Mesenchymal stem cell (in vitro differentiated cells and primary cell): ENCODE data around the gene NOL4.

Experiments
- DNase-seq: peaks from one replicate; pipeline ENCODE4 v3.0.0-alpha.2; 2013
- H2AFZ ChIP-seq: one replicate; pipeline ENCODE4 v1.6.1; 2013; ENCODE audit warnings: low read depth, mild to moderate bottlenecking, control low read depth, inconsistent platforms, low read length, moderate library complexity
- H2AK5ac ChIP-seq: 2 replicates; pipeline ENCODE4 v1.6.1; 2013; ENCODE audit warnings: low read length, moderate library complexity, mild to moderate bottlenecking, inconsistent platforms; ENCODE audit not compliant: severe bottlenecking
- H2BK120ac ChIP-seq: one replicate; pipeline ENCODE4 v1.6.1; 2013; ENCODE audit warnings: low read depth, mild to moderate bottlenecking, inconsistent platforms, low read length, moderate library complexity
- H2BK12ac ChIP-seq, 2 experiments: one replicate each; pipeline ENCODE4 v1.6.1; 2013; ENCODE audit warnings: inconsistent platforms in 2 of 2, low read length in 2 of 2, mild to moderate bottlenecking in 2 of 2, moderate library complexity in 2 of 2, control low read depth in 1 of 2
- H2BK15ac ChIP-seq: one replicate; pipeline ENCODE4 v1.6.1; 2013; ENCODE audit warnings: mild to moderate bottlenecking, low read depth, inconsistent platforms; ENCODE audit not compliant: poor library complexity, severe bottlenecking
- H2BK5ac ChIP-seq: 2 replicates; pipeline ENCODE4 v1.6.1; 2013; ENCODE audit warnings: low read depth, mild to moderate bottlenecking, low read length, control low read depth, inconsistent platforms; ENCODE audit not compliant: poor library complexity, severe bottlenecking
- H3K14ac ChIP-seq, 2 experiments: one replicate each; pipeline ENCODE4 v1.6.1; 2013; ENCODE audit warnings: inconsistent platforms in 2 of 2, low read length in 2 of 2, control low read depth in 1 of 2, mild to moderate bottlenecking in 1 of 2, moderate library complexity in 1 of 2
- H3K18ac ChIP-seq, 2 experiments: one replicate each; pipeline ENCODE4 v1.6.1; 2013; ENCODE audit warnings: inconsistent platforms in 2 of 2, low read length in 2 of 2, control low read depth in 1 of 2, low read depth in 1 of 2, mild to moderate bottlenecking in 1 of 2
- H3K23ac ChIP-seq, 2 experiments: one replicate each; pipeline ENCODE4 v1.6.1; 2013; ENCODE audit warnings: inconsistent platforms in 2 of 2, low read length in 2 of 2, mild to moderate bottlenecking in 2 of 2, moderate library complexity in 2 of 2, control low read depth in 1 of 2
- H3K27ac ChIP-seq: 2 replicates; pipeline ENCODE4 v1.5.1; 2013; ENCODE audit warnings: mild to moderate bottlenecking, moderate library complexity, low read length, control low read depth, inconsistent platforms; ENCODE audit not compliant: poor library complexity, severe bottlenecking
- H3K27me3 ChIP-seq, 2 experiments: 2 replicates each; pipeline versions ENCODE4 v1.6.1 to v1.7.0; 2013; ENCODE audit warnings: low read length in 2 of 2, mild to moderate bottlenecking in 2 of 2, moderate library complexity in 2 of 2, control low read depth in 1 of 2, inconsistent platforms in 1 of 2; ENCODE audit not compliant: control insufficient read depth in 1 of 2, insufficient read depth in 1 of 2
- H3K36me3 ChIP-seq, 2 experiments: 2 replicates each; pipeline versions ENCODE4 v1.6.1 to v1.7.0; 2013; ENCODE audit warnings: low read length in 2 of 2, control low read depth in 1 of 2, inconsistent platforms in 1 of 2, low read depth in 1 of 2, mild to moderate bottlenecking in 1 of 2; ENCODE audit not compliant: insufficient read depth in 2 of 2, control insufficient read depth in 1 of 2
- H3K4ac ChIP-seq, 2 experiments: one replicate each; pipeline ENCODE4 v1.6.1; 2013; ENCODE audit warnings: inconsistent platforms in 2 of 2, low read length in 2 of 2, mild to moderate bottlenecking in 2 of 2, moderate library complexity in 2 of 2, control low read depth in 1 of 2, low read depth in 1 of 2
- H3K4me1 ChIP-seq: 2 replicates; pipeline ENCODE4 v1.6.1; 2013; ENCODE audit warnings: low read depth, low read length, control low read depth; ENCODE audit not compliant: control insufficient read depth, insufficient read depth
- H3K4me2 ChIP-seq: 2 replicates; pipeline ENCODE4 v1.6.1; 2013; ENCODE audit warnings: low read length, mild to moderate bottlenecking, inconsistent platforms; ENCODE audit not compliant: poor library complexity, severe bottlenecking
- H3K4me3 ChIP-seq, 2 experiments: 2 replicates each; pipeline versions ENCODE4 v1.5.1 to v1.7.0; 2013; ENCODE audit warnings: low read length in 2 of 2, mild to moderate bottlenecking in 2 of 2, control low read depth in 1 of 2, low read depth in 1 of 2; ENCODE audit not compliant: insufficient read depth in 1 of 2
- H3K79me1 ChIP-seq: replicated peaks from 2 replicates; pipeline ENCODE4 v1.6.1; 2013; ENCODE audit warnings: mild to moderate bottlenecking, control low read depth, low read length, inconsistent platforms; ENCODE audit not compliant: poor library complexity, severe bottlenecking
- H3K9ac ChIP-seq: 2 replicates; pipeline ENCODE4 v1.7.0; 2013; ENCODE audit warnings: mild to moderate bottlenecking, low read length, moderate library complexity
- H3K9me3 ChIP-seq: 2 replicates; pipeline ENCODE4 v1.7.0; 2013; ENCODE audit warnings: mild to moderate bottlenecking, low read length; ENCODE audit not compliant: control insufficient read depth
- H4K8ac ChIP-seq: one replicate; pipeline ENCODE4 v1.6.1; 2013; ENCODE audit warnings: inconsistent platforms, mild to moderate bottlenecking, low read length, moderate library complexity
- H4K91ac ChIP-seq: one replicate; pipeline ENCODE4 v1.6.1; 2013; ENCODE audit warnings: mild to moderate bottlenecking, low read length, inconsistent platforms
- WGBS: methylation state at CpG from one replicate; pipeline ENCODE4 v1.1.7; 2013; ENCODE audit warnings: mixed read lengths; 5-methylcytosine and 5-hydroxymethylcytosine counted together

NOL4 gene

GRCh38 chr18:34212511-34212910 lies 12.2 kb downstream of the NOL4 start:
- no peak overlapping the region for H3K9ac ChIP-seq
- H2AFZ ChIP-seq = no peak overlapping the region
- no peak overlapping the region for H4K91ac ChIP-seq
- H3K27ac ChIP-seq = no peak overlapping the region
- no peak overlapping the region for H2BK15ac ChIP-seq
- no peak overlapping the region for H2AK5ac ChIP-seq
- H3K4me1 ChIP-seq = no peaks in the 10 kb centered on the region
- no peak overlapping the region for H3K23ac ChIP-seq
- no peak overlapping the region for H3K4me2 ChIP-seq
- H3K4ac ChIP-seq = no peak overlapping the region
- H3K27me3 ChIP-seq = no peaks in the 10 kb centered on the region
- H3K4me3 ChIP-seq = no peak overlapping the region
- 36% methylated on average over 1 of the region's 1 CpG for WGBS
- H2BK5ac ChIP-seq = no peak overlapping the region
- H3K14ac ChIP-seq = no peak overlapping the region
- H2BK120ac ChIP-seq = no peak overlapping the region
- no peak overlapping the region for H2BK12ac ChIP-seq
- no peaks in the 10 kb centered on the region for H3K9me3 ChIP-seq
- no peaks in the 10 kb centered on the region for H3K36me3 ChIP-seq
- no peak for DNase-seq
- no peak overlapping the region for H3K18ac ChIP-seq
- H4K8ac ChIP-seq = no peak overlapping the region
- H3K79me1 ChIP-seq = no peaks in the 10 kb centered on the region

GRCh38 chr18:34207344-34207851 lies 17.3 kb downstream of the NOL4 start:
- Histone ChIP-seq H4K91ac (no peak overlapping the region), H3K14ac (no peak overlapping the region), H3K18ac (no peak overlapping the region), H3K4me1 (no peaks in the 10 kb centered on the region), H3K9ac (no peak overlapping the region), H2BK12ac (no peak overlapping the region), H3K9me3 (no peaks in the 10 kb centered on the region), H2BK120ac (no peak overlapping the region), H3K27ac (no peak overlapping the region), H3K79me1 (no peaks in the 10 kb centered on the region), H2AFZ (no peak overlapping the region), H2BK5ac (no peak overlapping the region), H2BK15ac (no peak overlapping the region), H3K4me3 (no peak overlapping the region), H3K27me3 (no peaks in the 10 kb centered on the region), H3K4ac (no peak overlapping the region), H4K8ac (no peak overlapping the region), H3K36me3 (no peaks in the 10 kb centered on the region), H3K4me2 (no peak overlapping the region), H2AK5ac (no peak overlapping the region), H3K23ac (no peak overlapping the region)
- DNase-seq = no peak

GRCh38 chr18:34203866-34204265 lies 20.8 kb downstream of the NOL4 start:
- Histone ChIP-seq H3K4me3 (no peak overlapping the region), H3K4ac (no peak overlapping the region), H4K8ac (no peak overlapping the region), H2BK12ac (no peak overlapping the region), H3K14ac (no peak overlapping the region), H3K36me3 (no peaks in the 10 kb centered on the region), H3K27me3 (no peaks in the 10 kb centered on the region), H3K9me3 (no peaks in the 10 kb centered on the region), H2AFZ (no peak overlapping the region), H3K9ac (no peak overlapping the region), H2AK5ac (no peak overlapping the region), H2BK15ac (no peak overlapping the region), H2BK5ac (no peak overlapping the region), H2BK120ac (no peak overlapping the region), H3K4me1 (no peaks in the 10 kb centered on the region), H3K4me2 (no peak overlapping the region), H3K79me1 (no peaks in the 10 kb centered on the region), H3K27ac (no peak overlapping the region), H3K23ac (no peak overlapping the region), H4K91ac (no peak overlapping the region), H3K18ac (no peak overlapping the region)
- no peak for DNase-seq
- no CpG with 5 or more reads among the region's 2 CpGs for WGBS

GRCh38 chr18:34196256-34196655 lies 28.5 kb downstream of the NOL4 start:
- no peak overlapping the region for H2BK120ac ChIP-seq

More at GRCh38 chr18:34196256-34196655, 28.5 kb downstream of the NOL4 start:
- Histone ChIP-seq H3K27ac (no peak overlapping the region), H3K4me1 (no peaks in the 10 kb centered on the region), H3K4me3 (no peak overlapping the region), H2BK5ac (no peak overlapping the region), H3K18ac (no peak overlapping the region), H2AK5ac (no peak overlapping the region), H3K4ac (no peak overlapping the region), H2BK12ac (no peak overlapping the region), H3K27me3 (no peaks in the 10 kb centered on the region), H3K79me1 (no peaks in the 10 kb centered on the region), H4K91ac (no peak overlapping the region), H2BK15ac (no peak overlapping the region), H3K23ac (no peak overlapping the region), H3K14ac (no peak overlapping the region), H3K36me3 (no peaks in the 10 kb centered on the region), H2AFZ (no peak overlapping the region), H3K9ac (no peak overlapping the region), H4K8ac (no peak overlapping the region), H3K9me3 (no peaks in the 10 kb centered on the region), H3K4me2 (no peak overlapping the region)
- no peak for DNase-seq
